Measurements from ENCODE around the gene ACOT7. TPM values are rescaled to one million over a fixed set of nuclear protein-coding genes. Genes with fewer than 3 reads are reported as not detected.
A peak's percentile ranks its signal among the peaks of the same experiment; 100 is the strongest.

ACOT7 gene
- total RNA-seq, 1 donor from 2014 or later = 8.6 TPM

DNA sequence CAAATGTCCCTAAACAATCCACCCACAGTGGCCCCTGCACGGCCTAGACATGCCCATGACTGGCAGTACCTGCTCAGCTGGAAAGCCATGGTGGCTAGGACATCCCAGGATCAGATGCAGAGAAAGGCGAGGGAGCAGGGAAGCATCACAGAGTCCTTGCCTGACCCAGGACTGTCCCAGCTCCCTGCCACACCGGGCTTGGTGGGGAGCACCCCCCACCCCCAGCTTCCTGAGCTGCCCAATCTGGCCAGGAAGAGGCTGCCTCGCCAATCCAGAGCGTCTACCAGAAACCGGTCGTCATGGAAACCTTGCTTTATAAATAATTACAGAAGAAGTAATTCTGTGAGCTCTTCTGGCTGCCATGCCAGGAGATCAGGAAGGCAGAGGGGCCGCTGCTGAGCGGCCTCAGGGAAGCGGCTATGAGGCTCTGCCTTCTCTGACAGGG, 34.8 kb downstream of the ACOT7 start:
- DNase-seq = no peak
- TF ChIP-seq, protein P1, sequence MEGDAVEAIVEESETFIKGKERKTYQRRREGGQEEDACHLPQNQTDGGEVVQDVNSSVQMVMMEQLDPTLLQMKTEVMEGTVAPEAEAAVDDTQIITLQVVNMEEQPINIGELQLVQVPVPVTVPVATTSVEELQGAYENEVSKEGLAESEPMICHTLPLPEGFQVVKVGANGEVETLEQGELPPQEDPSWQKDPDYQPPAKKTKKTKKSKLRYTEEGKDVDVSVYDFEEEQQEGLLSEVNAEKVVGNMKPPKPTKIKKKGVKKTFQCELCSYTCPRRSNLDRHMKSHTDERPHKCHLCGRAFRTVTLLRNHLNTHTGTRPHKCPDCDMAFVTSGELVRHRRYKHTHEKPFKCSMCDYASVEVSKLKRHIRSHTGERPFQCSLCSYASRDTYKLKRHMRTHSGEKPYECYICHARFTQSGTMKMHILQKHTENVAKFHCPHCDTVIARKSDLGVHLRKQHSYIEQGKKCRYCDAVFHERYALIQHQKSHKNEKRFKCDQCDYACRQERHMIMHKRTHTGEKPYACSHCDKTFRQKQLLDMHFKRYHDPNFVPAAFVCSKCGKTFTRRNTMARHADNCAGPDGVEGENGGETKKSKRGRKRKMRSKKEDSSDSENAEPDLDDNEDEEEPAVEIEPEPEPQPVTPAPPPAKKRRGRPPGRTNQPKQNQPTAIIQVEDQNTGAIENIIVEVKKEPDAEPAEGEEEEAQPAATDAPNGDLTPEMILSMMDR (IDR thresholded peaks at IDR 0.05; ENCODE audit: borderline replicate concordance) = no peak
- Histone ChIP-seq H3K9me3 (replicated peaks) (no peaks in the 10 kb centered on the region), H3K4me3 (no peak overlapping the region), H3K36me3 (no peaks in the 10 kb centered on the region), H3K27me3 (ENCODE audit: low read depth) (no peaks in the 10 kb centered on the region), H3K4me1 (peaks cover 47% of the 10 kb centered on the region), H3K27ac (replicated peaks) (peak overlapping the region; percentile 83)
- intact Hi-C loops (cut with micrococcal nuclease) = loop anchor here (5.0 kb wide), 1 partner anchor 49 kb away; no protein-coding TSS in a partner anchor

DNA sequence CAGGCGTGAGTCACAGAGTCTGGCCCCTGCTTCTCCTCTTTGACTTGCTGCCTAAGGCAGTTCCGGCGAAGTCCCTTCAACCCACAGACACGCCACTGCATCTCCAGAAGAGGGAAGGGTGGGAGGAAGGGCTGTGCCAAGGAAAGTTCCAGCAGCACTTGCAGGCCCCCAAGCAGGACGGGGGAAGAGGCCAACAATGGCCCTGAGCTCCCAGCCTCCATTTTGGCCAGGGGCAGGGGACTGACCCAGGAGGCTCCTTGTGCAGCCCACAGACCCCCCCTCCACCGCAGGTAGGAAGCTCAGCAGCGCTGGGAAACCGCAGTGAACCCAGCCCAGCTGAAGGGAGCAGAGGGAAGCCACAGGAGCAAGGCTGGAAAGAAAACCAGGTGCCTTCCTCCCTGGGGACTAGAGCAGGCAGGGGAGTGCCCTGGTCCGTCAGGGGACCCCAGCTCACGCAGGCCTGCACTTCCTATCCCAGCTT, 35.4 kb downstream of the ACOT7 start:
- H3K36me3 ChIP-seq = no peaks in the 10 kb centered on the region
- H3K27me3 ChIP-seq (ENCODE audit: low read depth) = no peaks in the 10 kb centered on the region
- peak overlapping the region; percentile 83 for H3K27ac ChIP-seq (replicated peaks)
- no peaks in the 10 kb centered on the region for H3K9me3 ChIP-seq (replicated peaks)
- intact Hi-C loops (cut with micrococcal nuclease) = loop anchor here (5.0 kb wide), 1 partner anchor 49 kb away; no protein-coding TSS in a partner anchor
- no peak overlapping the region for H3K4me3 ChIP-seq
- H3K4me1 ChIP-seq = peaks cover 48% of the 10 kb centered on the region
- TF ChIP-seq, protein P1 (IDR thresholded peaks at IDR 0.05; ENCODE audit: borderline replicate concordance) = no peak
- no peak for DNase-seq

DNA sequence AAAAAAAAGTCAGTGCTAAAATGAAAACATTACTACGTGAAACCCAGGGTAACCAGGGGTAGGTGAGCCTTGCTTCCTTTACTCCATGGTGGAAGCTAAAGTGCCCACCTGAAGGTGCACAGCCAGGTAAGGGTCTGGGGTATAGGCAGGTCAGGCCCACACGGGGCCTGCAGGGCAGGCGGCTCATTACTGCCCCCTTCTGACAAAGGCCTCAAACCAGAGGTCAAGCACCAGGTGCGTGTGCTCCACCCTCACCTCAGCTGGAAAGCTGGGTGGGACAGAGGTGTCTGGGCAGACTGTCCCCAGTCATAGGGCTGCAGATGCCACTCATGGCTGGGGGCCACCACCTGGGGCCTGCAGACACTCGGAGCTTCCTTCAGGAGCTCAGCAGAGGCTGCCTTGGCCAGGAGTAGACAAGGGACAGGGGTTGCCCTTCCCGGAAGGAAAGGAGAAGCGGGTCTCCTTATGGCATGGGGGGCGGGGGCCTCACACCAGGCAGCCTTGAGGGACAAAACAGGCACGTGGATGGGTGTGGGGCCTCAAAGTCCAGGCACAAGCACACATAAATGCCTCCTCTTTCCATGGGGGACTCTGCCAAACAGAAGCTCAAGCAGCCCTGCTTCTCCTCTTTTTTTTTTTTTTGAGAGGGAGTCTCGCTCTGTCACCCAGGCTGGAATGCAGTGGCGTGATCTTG, 36.2 kb downstream of the ACOT7 start:
- no peaks in the 10 kb centered on the region for H3K36me3 ChIP-seq
- DNase-seq = no peak
- intact Hi-C loops (cut with micrococcal nuclease) = loop anchor here (5.0 kb wide), 1 partner anchor 50 kb away; no protein-coding TSS in a partner anchor
- no peaks in the 10 kb centered on the region for H3K9me3 ChIP-seq (replicated peaks)
- TF ChIP-seq, protein P1 (IDR thresholded peaks at IDR 0.05; ENCODE audit: borderline replicate concordance) = no peak
- H3K27ac ChIP-seq (replicated peaks) = no peak overlapping the region
- no peaks in the 10 kb centered on the region for H3K27me3 ChIP-seq (ENCODE audit: low read depth)
- peaks cover 55% of the 10 kb centered on the region for H3K4me1 ChIP-seq
- no peak overlapping the region for H3K4me3 ChIP-seq

DNA sequence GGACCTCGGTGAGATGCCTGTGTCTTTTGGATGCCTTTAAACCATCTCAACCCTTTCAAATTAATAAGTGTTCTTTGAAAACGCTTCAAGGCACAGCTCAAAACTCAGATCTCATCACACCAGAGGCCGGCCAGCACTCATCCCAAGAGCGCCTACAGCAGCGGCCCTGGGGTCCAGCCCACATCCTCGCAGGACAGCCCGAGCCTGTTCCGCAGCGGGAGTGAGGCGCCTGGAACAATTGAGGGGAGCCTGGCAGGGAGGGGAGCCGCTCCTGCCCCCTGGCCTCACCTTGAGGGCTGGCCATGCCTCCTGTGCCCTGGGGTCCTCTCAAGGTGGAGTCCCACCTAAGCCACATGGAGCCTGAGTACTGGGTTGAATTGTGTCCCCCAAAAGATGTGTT, 37.9 kb downstream of the ACOT7 start:
- no peaks in the 10 kb centered on the region for H3K27me3 ChIP-seq (ENCODE audit: low read depth)
- TF ChIP-seq, protein P1 (IDR thresholded peaks at IDR 0.05; ENCODE audit: borderline replicate concordance) = no peak
- peaks cover 72% of the 10 kb centered on the region for H3K4me1 ChIP-seq
- H3K27ac ChIP-seq (replicated peaks) = no peak overlapping the region
- no peaks in the 10 kb centered on the region for H3K36me3 ChIP-seq
- intact Hi-C loops (cut with micrococcal nuclease) = loop anchor here (5.0 kb wide), 1 partner anchor 52 kb away; no protein-coding TSS in a partner anchor
- H3K4me3 ChIP-seq = no peak overlapping the region
- DNase-seq = no peak
- no peaks in the 10 kb centered on the region for H3K9me3 ChIP-seq (replicated peaks)

DNA sequence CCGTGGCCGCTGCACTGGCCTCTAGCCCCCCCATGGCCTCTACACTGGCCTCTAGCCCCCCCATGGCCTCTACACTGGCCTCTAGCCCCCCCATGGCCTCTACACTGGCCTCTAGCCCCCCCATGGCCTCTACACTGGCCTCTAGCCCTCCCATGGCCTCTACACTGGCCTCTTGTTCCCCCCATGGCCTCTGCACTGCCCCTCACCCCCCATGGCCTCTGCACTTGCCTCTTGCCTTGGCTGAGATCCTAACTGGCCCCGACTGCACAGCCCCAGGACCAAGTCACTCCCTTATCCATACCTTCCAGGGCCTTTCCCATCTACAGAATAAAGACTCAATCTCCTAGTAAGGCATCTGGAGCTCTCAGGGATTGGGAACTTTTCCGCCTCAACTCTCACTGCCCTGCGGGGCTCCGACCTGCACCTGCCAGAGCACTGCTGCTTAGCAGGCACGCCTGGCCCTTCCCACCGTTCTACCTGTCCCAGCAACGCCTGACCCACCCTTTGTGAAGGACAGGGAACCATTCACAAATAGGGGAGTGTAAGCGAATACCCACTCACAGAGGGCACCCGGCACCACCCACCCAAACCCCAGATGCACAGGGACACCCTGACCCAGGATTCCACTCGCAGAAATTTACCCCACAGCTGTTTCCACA, 38.8 kb downstream of the ACOT7 start:
- Histone ChIP-seq H3K27me3 (ENCODE audit: low read depth) (no peaks in the 10 kb centered on the region), H3K4me3 (no peak overlapping the region)
- no peak for DNase-seq

More for the DNA sequence above, 38.8 kb downstream of the ACOT7 start:
- intact Hi-C loops (cut with micrococcal nuclease) = loop anchor here (5.0 kb wide), 1 partner anchor 53 kb away; no protein-coding TSS in a partner anchor
- TF ChIP-seq, protein P1 (IDR thresholded peaks at IDR 0.05; ENCODE audit: borderline replicate concordance) = no peak
- no peaks in the 10 kb centered on the region for H3K36me3 ChIP-seq
- H3K9me3 ChIP-seq (replicated peaks) = no peaks in the 10 kb centered on the region
- H3K27ac ChIP-seq (replicated peaks) = peak overlapping the region; percentile 87
- H3K4me1 ChIP-seq = peaks cover 70% of the 10 kb centered on the region
